ENCODE measurements around the gene EXOG.

DNA sequence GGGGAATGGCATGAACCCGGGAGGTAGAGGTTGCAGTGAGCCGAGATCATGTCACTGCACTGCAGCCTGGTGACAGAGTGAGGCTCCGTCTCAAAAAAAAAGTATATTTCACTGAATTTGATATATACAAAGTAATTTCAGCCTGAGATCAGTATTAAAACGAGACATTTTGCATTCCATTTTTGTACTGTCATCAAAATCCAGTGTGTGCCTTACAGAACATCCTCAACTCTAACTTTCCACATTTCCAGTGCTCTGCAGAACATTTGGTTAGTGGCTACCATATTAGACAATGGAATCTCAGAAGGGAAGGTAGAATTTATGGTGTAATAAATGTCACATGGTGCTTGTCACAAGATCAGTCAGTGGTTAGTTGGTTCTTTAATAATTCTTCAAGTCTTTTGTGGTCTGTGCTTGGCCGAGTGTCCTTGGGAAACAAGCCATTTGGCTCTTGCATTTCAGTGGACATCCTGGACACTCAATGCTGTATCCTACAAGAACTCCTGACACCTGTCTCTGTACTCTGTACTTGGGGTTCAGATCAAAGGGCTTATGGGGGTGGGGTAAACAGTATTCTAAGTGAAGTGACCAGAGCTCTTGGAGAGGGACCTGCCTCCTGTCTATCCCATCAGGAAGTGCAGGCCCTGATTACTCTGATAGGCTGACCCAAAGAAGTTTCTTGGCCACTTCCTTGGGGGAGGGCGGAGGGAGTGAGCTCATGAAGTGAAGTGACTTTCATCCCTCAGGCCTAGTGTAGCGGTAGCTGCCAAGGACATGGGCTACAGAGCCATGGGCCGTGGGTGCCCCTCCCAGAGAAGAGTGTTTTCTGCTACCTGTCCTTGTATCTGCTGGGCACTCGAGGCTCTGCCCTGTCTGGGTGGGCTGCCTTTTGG is 38.8 kb upstream of the EXOG start:
- no peak for TF ChIP-seq POLR2A (IDR thresholded peaks at IDR 0.05)
- TF ChIP-seq, protein P1, sequence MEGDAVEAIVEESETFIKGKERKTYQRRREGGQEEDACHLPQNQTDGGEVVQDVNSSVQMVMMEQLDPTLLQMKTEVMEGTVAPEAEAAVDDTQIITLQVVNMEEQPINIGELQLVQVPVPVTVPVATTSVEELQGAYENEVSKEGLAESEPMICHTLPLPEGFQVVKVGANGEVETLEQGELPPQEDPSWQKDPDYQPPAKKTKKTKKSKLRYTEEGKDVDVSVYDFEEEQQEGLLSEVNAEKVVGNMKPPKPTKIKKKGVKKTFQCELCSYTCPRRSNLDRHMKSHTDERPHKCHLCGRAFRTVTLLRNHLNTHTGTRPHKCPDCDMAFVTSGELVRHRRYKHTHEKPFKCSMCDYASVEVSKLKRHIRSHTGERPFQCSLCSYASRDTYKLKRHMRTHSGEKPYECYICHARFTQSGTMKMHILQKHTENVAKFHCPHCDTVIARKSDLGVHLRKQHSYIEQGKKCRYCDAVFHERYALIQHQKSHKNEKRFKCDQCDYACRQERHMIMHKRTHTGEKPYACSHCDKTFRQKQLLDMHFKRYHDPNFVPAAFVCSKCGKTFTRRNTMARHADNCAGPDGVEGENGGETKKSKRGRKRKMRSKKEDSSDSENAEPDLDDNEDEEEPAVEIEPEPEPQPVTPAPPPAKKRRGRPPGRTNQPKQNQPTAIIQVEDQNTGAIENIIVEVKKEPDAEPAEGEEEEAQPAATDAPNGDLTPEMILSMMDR (IDR thresholded peaks at IDR 0.05) = no peak
